Chondrocyte (in vitro differentiated cells): ENCODE data around the gene SH2D6. TPM values are rescaled to one million over a fixed set of nuclear protein-coding genes. Genes with fewer than 3 reads are reported as not detected.
A peak's percentile ranks its signal among the peaks of the same experiment; 100 is the strongest.

Experiments used
- DNase-seq: peaks from one replicate; pipeline ENCODE4 v3.0.0; 2021; ENCODE audit warnings: mixed read lengths, low spot score
- H3K27ac Mint-ChIP-seq: one replicate; pipeline ENCODE4 v1.8.0; 2021; ENCODE audit warnings: mild to moderate bottlenecking, moderate library complexity, mixed read lengths; ENCODE audit not compliant: unreplicated experiment
- H3K27me3 Mint-ChIP-seq: 2 replicates; pipeline ENCODE4 v1.8.0; 2021; ENCODE audit warnings: low read depth, mixed read lengths
- H3K36me3 Mint-ChIP-seq: 2 replicates; pipeline ENCODE4 v1.8.0; 2021; ENCODE audit warnings: low read depth, mixed read lengths
- H3K4me1 Mint-ChIP-seq: 2 replicates; pipeline ENCODE4 v1.8.0; 2021; ENCODE audit warnings: low read depth, mild to moderate bottlenecking, mixed read lengths
- H3K4me3 Mint-ChIP-seq: one replicate; pipeline ENCODE4 v1.8.0; 2021; ENCODE audit warnings: mild to moderate bottlenecking, moderate library complexity, mixed read lengths; ENCODE audit not compliant: unreplicated experiment
- H3K9me3 Mint-ChIP-seq: 2 replicates; pipeline ENCODE4 v1.8.0; 2021; ENCODE audit warnings: low read depth, mixed read lengths
- total RNA-seq: library from RNA; stranded (reverse); gene quantifications from 3 replicates; pipeline ENCODE4 v1.2.1, GENCODE V29; 2021
- TF ChIP-seq, protein P1 (sequence below): fragments of 200-600 bp; sonication (generic); IDR thresholded peaks from 2 replicates; pipeline ENCODE4 v1.5.0; 2021; ENCODE audit warnings: antibody characterized with exemption, mild to moderate bottlenecking, moderate library complexity

The SH2D6 gene
- total RNA-seq, 1 donor from 2014 or later: 0.47 TPM

DNA sequence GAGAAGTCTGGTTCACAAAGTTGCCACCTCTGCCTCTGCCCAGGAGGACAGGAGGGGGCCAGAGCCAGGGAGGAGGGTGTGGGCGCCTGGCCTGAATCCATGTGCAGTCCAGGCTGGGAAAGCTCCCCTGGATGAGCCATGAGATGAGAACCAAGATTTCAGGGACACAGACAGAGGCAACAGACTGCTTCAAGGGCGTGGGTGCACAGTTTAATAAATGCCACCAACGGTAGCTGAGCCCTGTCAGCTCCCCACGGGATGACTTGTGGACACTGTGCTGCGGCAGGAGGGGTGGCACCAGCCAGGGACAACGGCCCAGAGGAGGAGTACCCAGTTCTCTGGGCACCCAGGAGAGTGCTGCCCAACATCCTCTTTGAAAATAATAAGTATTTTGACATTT is 23.5 kb upstream of the SH2D6 start:
- TF ChIP-seq, protein P1, sequence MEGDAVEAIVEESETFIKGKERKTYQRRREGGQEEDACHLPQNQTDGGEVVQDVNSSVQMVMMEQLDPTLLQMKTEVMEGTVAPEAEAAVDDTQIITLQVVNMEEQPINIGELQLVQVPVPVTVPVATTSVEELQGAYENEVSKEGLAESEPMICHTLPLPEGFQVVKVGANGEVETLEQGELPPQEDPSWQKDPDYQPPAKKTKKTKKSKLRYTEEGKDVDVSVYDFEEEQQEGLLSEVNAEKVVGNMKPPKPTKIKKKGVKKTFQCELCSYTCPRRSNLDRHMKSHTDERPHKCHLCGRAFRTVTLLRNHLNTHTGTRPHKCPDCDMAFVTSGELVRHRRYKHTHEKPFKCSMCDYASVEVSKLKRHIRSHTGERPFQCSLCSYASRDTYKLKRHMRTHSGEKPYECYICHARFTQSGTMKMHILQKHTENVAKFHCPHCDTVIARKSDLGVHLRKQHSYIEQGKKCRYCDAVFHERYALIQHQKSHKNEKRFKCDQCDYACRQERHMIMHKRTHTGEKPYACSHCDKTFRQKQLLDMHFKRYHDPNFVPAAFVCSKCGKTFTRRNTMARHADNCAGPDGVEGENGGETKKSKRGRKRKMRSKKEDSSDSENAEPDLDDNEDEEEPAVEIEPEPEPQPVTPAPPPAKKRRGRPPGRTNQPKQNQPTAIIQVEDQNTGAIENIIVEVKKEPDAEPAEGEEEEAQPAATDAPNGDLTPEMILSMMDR: no peak
- Mint-ChIP-seq H3K27ac (no peak overlapping the region), H3K9me3 (no peaks in the 10 kb centered on the region), H3K4me3 (no peak overlapping the region), H3K4me1 (peaks cover 5% of the 10 kb centered on the region), H3K36me3 (peaks cover 10% of the 10 kb centered on the region), H3K27me3 (no peaks in the 10 kb centered on the region)
- peak; percentile 52 for DNase-seq

DNA sequence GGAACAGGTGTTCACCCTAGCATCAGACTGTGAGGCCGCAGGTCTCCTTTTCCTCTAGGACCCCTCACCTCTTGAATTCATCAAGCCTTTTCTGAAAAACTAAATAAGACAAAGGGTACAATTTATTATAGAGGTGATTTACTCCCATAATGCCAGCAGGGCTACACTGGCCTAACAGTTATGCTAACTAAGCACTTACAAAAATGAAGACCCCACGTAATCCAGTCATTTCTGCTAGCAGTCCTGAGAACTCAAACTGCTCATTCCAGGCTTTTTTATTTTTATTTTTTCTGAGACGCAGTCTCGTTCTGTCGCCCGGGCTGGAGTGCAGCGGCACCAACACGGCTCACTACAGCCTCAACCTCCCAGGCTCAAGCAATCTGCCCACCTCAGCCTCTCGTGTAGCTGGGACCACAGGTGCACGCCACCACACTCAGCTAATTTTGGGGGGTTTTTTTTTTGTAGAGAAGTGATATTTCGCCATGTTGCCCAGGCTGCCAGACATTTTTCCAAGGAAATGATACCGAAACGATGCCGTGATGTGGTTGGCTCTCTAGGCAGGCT is 22.5 kb upstream of the SH2D6 start:
- Mint-ChIP-seq H3K27ac (no peak overlapping the region), H3K36me3 (peaks cover 13% of the 10 kb centered on the region), H3K4me1 (peaks cover 5% of the 10 kb centered on the region), H3K9me3 (no peaks in the 10 kb centered on the region), H3K27me3 (no peaks in the 10 kb centered on the region), H3K4me3 (no peak overlapping the region)
- DNase-seq: peak; percentile 33
- TF ChIP-seq, protein P1: no peak

DNA sequence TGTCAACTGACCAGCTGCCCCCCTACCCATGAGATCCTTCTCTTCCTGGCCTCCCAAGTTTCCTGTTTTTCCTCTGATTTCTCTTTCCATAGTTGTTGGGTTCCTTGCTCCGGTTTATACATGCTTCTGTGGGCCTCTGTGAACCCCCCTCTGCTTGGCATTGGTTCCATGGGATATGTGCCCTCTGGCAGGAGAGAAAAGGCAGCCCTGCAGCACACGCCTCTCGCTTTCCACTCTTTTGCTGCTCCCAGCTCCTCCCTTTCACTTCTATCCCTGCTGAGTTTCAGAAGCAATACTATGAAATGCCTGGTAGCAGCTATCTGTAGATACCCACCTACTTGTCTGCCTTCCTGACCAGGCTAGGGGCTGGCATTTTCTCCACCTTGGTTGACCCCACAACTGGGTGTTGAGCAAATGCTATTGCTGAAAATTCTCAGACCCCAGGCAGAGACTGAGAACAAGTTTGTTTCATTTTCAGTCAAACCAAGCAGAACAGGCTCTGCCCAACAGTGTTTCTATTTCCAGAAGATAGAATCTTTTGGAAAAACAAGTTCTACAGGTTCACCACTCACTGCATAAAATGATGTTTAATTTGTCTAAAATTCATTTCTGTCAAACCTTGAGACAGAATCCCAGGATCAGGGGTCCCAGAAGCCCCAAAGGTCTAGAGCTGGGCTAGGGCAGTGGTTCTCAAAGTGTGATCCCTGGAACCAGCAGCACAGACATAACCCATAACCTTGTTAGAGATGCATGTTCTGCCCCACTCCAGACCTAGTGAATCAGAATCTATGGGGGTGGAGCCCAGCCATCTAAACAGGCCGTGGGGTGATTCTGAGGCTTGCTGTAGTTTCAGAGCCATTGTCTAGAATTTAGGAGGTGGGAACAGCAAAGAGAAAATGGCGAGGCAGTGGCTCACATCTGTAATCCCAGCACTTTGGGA is 21.7 kb upstream of the SH2D6 start:
- no peaks in the 10 kb centered on the region for H3K27me3 Mint-ChIP-seq
- H3K9me3 Mint-ChIP-seq: no peaks in the 10 kb centered on the region
- TF ChIP-seq, protein P1: no peak
- H3K36me3 Mint-ChIP-seq: peaks cover 15% of the 10 kb centered on the region
- no peak overlapping the region for H3K27ac Mint-ChIP-seq
- H3K4me3 Mint-ChIP-seq: no peak overlapping the region
- no peak for DNase-seq
- peaks cover 5% of the 10 kb centered on the region for H3K4me1 Mint-ChIP-seq

DNA sequence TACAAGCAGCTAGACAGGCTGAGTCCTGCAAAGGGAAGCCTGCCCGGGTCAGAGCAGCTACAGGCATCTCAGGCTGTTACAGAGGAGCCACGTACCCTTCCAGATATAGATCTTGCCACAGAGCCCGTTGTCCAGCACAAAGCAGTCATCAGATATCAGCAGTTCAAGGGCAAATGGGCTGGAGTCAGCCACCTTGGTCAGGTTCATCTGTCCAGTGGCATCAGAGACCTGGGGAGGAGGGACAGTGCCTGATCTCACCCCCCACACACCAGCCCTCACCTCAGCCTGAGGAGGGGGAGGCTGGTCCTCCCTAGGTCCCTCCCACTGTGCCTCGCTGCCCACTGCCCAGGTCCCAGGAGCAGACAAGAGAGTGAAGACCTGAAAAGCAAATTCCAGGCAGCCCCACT is 20.6 kb upstream of the SH2D6 start:
- Mint-ChIP-seq H3K9me3 (no peaks in the 10 kb centered on the region), H3K27ac (no peak overlapping the region), H3K4me3 (no peak overlapping the region), H3K36me3 (peaks cover 17% of the 10 kb centered on the region), H3K4me1 (peaks cover 5% of the 10 kb centered on the region), H3K27me3 (no peaks in the 10 kb centered on the region)
- TF ChIP-seq, protein P1: no peak
- peak; percentile 56 for DNase-seq

DNA sequence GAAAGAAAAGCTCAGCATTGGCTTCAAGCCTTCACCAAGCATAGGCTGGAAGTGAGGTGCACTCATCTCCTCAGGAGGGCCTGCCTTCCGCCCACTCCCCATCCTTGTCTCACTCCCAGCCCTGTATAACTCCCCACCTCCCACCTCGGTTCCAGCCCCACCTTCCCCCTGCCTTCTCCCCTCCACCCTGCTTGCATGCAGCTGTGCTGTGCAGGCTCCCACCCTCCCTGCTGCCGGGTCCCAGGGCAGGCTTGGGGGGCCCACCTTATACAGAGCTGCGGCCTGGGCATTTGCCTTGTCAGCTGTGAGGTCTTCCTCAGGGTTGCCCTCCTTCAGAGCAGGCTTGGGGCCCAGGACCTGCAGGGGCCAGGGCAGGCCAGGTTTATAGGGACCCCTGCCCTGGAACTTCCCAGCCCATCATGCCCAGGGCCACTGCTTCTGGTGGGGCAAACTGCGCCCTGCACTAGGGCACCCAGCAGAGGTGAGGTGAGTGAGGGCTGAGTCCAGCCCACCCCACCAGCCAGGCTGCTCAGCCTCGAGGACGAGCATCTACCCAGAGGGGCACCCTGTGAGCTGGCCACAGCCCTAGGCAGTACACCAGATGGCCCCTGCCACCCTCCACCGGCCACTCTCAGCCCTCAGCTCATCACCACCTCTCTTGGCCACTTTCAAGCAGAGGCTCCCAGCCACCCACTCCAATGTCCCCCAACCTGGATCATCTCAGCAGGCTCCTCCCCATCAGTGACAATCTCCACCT is 19.9 kb upstream of the SH2D6 start:
- H3K4me1 Mint-ChIP-seq: peaks cover 5% of the 10 kb centered on the region
- H3K9me3 Mint-ChIP-seq: peaks cover 2% of the 10 kb centered on the region
- H3K27ac Mint-ChIP-seq: no peak overlapping the region
- DNase-seq: peak; percentile 71
- TF ChIP-seq, protein P1: no peak
- H3K4me3 Mint-ChIP-seq: no peak overlapping the region
- H3K36me3 Mint-ChIP-seq: peaks cover 17% of the 10 kb centered on the region
- no peaks in the 10 kb centered on the region for H3K27me3 Mint-ChIP-seq
